Raji (cell line): ENCODE results near the gene XPNPEP2.

Experiments
- POLR2A ChIP-seq: IDR thresholded peaks from 2 replicates; pipeline ENCODE4 v1.6.1; 2011; ENCODE audit warnings: low read depth, low read length, control low read depth; ENCODE audit not compliant: insufficient read depth

Gene XPNPEP2

GRCh38 chrX:129818123-129818522 is 79.3 kb downstream of the XPNPEP2 start:
- TF ChIP-seq POLR2A = no peak
